Activated CD4-positive, alpha-beta memory T cell treated with anti-CD3 and anti-CD28 coated beads, Interleukin-2, amount 10 ng/mL, durations not matched to agents 7 days and 5 days (primary cell): ENCODE data around the gene ZNF555. TPM values are rescaled to one million over a fixed set of nuclear protein-coding genes. Genes with fewer than 3 reads are reported as not detected.
A peak's percentile ranks its signal among the peaks of the same experiment; 100 is the strongest.

Experiments
- CTCF ChIA-PET: fragments of 350-600 bp; sonication (Branson Sonifier 250); formaldehyde crosslinking; loops from one replicate; lab custom pipeline; 2021; ENCODE audit warnings: antibody characterized with exemption, inconsistent platforms; lab: Charles Lee
- POLR2A ChIA-PET: fragments of 350-600 bp; sonication (Branson Sonifier 250); formaldehyde crosslinking; loops from one replicate; lab custom pipeline; 2021; ENCODE audit warnings: antibody characterized with exemption; lab: Charles Lee
- DNase-seq: peaks from one replicate; pipeline ENCODE4 v3.0.0-alpha.2; 2020
- H3K27ac Mint-ChIP-seq: one replicate; pipeline ENCODE4 v1.8.0; 2021; ENCODE audit warnings: mild to moderate bottlenecking, mixed read lengths
- H3K27me3 Mint-ChIP-seq: one replicate; pipeline ENCODE4 v1.8.0; 2021; ENCODE audit warnings: mixed read lengths
- H3K36me3 Mint-ChIP-seq: one replicate; pipeline ENCODE4 v1.8.0; 2021; ENCODE audit warnings: low read depth, mixed read lengths
- H3K4me1 Mint-ChIP-seq: one replicate; pipeline ENCODE4 v1.8.0; 2021; ENCODE audit warnings: mixed read lengths
- H3K4me3 Mint-ChIP-seq: one replicate; pipeline ENCODE4 v1.8.0; 2021; ENCODE audit warnings: mild to moderate bottlenecking, mixed read lengths
- H3K9me3 Mint-ChIP-seq: one replicate; pipeline ENCODE4 v1.8.0; 2021; ENCODE audit warnings: mixed read lengths
- total RNA-seq, 2 experiments: library from RNA; stranded (reverse); gene quantifications; one replicate each; pipeline ENCODE4 v1.2.3, GENCODE V29; 2021

Gene ZNF555
- total RNA-seq, 2 experiments from 2014 or later: 2.7 to 2.9 TPM

DNA sequence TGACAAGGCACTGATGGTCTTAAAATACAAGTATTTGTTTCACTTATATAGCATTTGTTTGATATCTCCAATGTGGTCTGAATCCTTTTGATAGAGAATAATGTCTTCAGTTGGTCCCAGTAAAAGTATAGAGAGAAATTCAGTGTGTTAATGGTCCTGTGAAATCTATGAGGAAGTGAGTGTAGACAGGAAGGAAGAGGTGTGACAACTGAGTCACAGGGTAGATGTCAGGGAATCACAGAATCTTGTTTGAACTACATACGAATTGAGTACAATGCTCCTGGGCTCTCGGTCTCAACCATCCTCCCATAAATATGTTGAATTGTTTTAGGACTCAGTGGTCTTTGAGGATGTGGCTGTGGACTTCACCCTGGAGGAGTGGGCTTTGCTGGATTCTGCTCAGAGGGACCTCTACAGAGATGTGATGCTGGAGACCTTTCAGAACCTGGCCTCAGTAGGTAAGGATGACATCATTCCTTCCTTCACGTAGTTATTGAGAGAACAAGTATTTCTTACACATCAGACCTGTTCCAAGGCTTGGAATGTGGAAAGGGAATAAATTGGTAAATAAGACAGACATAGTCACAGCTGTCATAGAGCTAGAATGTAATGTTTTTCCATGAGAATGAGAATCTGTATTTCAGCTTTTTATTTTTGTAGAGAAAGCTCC lies 9.1 kb downstream of the ZNF555 start:
- Mint-ChIP-seq H3K27ac (peak overlapping the region; percentile 2), H3K4me3 (no peak overlapping the region)
- CTCF ChIA-PET: interaction anchor here (0.6 to 2.0 kb wide), 4 partner anchors 9 to 270 kb away, joined by 3 to 5 read pairs (median 4); partner anchors contain the start of genes ZNF554 and ZNF555

DNA sequence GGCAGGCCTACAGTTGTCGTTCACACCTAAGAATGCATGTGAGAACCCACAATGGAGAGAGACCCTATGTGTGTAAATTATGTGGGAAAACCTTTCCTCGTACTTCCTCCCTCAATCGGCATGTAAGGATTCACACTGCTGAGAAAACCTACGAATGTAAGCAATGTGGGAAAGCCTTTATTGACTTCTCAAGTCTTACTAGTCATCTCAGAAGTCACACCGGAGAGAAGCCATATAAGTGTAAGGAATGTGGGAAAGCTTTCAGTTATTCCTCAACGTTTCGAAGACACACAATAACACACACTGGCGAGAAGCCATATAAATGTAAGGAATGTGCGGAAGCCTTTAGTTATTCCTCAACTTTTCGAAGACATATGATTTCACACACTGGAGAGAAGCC lies 11.3 kb downstream of the ZNF555 start:
- Mint-ChIP-seq H3K27ac (no peak overlapping the region), H3K27me3 (no peaks in the 10 kb centered on the region), H3K9me3 (peaks cover 56% of the 10 kb centered on the region), H3K4me1 (peaks cover 13% of the 10 kb centered on the region), H3K36me3 (peaks cover 58% of the 10 kb centered on the region), H3K4me3 (no peak overlapping the region)
- no peak for DNase-seq
- ChIA-PET POLR2A (no interaction called here), CTCF (no interaction called here)

More for the DNA sequence above, 9.1 kb downstream of the ZNF555 start:
- Mint-ChIP-seq H3K9me3 (peaks cover 65% of the 10 kb centered on the region), H3K4me1 (peaks cover 8% of the 10 kb centered on the region), H3K36me3 (peaks cover 61% of the 10 kb centered on the region), H3K27me3 (no peaks in the 10 kb centered on the region)
- POLR2A ChIA-PET: interaction anchor here (1.4 kb wide), 1 partner anchor 9 kb away, joined by 5 read pairs; the partner anchor contains the start of gene ZNF555
- DNase-seq: no peak

DNA sequence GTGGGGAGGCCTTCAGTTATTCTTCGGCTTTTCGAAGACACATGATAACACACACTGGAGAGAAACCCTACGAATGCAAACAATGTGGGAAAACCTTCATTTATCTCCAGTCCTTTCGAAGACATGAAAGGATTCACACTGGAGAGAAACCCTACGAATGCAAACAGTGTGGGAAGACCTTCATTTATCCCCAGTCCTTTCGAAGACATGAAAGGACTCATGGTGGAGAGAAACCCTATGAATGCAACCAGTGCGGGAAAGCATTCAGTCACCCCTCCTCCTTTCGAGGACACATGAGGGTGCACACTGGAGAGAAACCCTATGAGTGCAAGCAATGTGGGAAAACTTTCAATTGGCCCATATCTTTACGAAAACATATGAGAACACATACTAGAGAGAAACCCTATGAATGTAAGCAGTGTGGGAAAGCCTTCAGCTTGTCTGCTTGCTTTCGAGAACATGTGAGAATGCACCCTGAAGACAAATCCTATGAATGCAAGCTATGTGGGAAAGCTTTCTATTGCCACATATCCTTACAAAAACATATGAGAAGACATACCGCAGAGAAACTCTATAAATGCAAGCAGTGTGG lies 11.8 kb downstream of the ZNF555 start:
- H3K36me3 Mint-ChIP-seq: peaks cover 57% of the 10 kb centered on the region

DNA sequence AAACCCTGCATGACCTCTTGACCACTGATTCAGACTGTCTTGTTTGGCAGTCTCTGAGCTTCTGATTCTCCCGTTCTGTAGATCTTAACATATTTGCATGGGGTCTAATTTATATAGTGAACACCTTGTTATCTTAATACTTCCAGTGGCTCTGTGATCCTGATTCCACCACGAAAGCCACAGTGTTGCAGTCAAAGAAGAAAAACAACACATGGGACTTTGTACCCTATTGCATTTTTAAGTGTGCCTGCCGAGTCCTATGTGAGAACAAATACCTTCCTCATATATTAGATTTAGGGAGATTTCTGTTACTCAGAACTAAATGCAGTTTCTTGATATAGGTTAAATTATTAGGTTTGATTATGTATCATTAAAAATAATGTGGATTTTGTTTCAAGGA lies 13.6 kb downstream of the ZNF555 start:
- H3K27ac Mint-ChIP-seq: no peak overlapping the region
- H3K36me3 Mint-ChIP-seq: peaks cover 54% of the 10 kb centered on the region
- H3K9me3 Mint-ChIP-seq: peaks cover 65% of the 10 kb centered on the region
- no peak for DNase-seq
- H3K4me3 Mint-ChIP-seq: no peak overlapping the region
- no peaks in the 10 kb centered on the region for H3K27me3 Mint-ChIP-seq
- H3K4me1 Mint-ChIP-seq: peaks cover 13% of the 10 kb centered on the region
- ChIA-PET CTCF (no interaction called here), POLR2A (no interaction called here)

More for the DNA sequence above, 11.8 kb downstream of the ZNF555 start:
- H3K27me3 Mint-ChIP-seq: no peaks in the 10 kb centered on the region
- DNase-seq: no peak
- ChIA-PET POLR2A (no interaction called here), CTCF (interaction anchor here (1.0 kb wide), 1 partner anchor 34 kb away, joined by 3 read pairs; no protein-coding TSS in a partner anchor)
- H3K27ac Mint-ChIP-seq: no peak overlapping the region
- peaks cover 13% of the 10 kb centered on the region for H3K4me1 Mint-ChIP-seq
- H3K4me3 Mint-ChIP-seq: no peak overlapping the region
- H3K9me3 Mint-ChIP-seq: peaks cover 57% of the 10 kb centered on the region

- DNase-seq: no peak
- Mint-ChIP-seq H3K9me3 (peaks cover 57% of the 10 kb centered on the region), H3K27ac (no peak overlapping the region), H3K36me3 (peaks cover 39% of the 10 kb centered on the region), H3K4me3 (no peak overlapping the region), H3K4me1 (peaks cover 5% of the 10 kb centered on the region), H3K27me3 (no peaks in the 10 kb centered on the region)
- ChIA-PET CTCF (no interaction called here), POLR2A (no interaction called here)
These were observed 15.3 kb downstream of the ZNF555 start for GRCh38 chr19:2856457-2857050.

DNA sequence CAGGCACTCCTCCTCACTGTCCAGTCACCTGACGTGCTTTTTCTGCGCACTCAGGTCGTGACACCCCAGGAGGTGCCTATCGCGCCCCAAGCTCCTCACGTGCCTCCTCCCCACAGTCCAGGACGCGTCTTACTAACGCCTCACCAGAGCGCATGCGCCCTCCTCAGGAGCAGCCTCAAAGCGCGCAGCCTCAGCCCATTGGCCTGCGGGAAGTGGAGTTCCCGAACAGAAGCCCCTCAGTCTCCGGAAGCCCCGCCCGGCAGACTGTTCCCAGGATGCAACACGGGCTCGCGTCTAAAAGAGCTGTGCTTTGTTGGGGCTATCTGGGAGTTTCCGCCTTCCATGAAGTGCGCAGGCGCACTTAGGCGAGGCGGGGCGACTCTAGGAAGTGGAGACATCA lies 17.6 kb downstream of the ZNF555 start:
- POLR2A ChIA-PET: no interaction called here
- Mint-ChIP-seq H3K27me3 (no peaks in the 10 kb centered on the region), H3K4me1 (peaks cover 5% of the 10 kb centered on the region), H3K36me3 (peaks cover 16% of the 10 kb centered on the region), H3K4me3 (no peak overlapping the region), H3K9me3 (peaks cover 44% of the 10 kb centered on the region), H3K27ac (no peak overlapping the region)
- no peak for DNase-seq
- CTCF ChIA-PET: no interaction called here

- H3K4me1 Mint-ChIP-seq: no peaks in the 10 kb centered on the region
- POLR2A ChIA-PET: interaction anchor here (0.6 kb wide), 1 partner anchor 15 kb away, joined by 3 read pairs; no protein-coding TSS in a partner anchor
- peaks cover 2% of the 10 kb centered on the region for H3K36me3 Mint-ChIP-seq
- H3K4me3 Mint-ChIP-seq: no peak overlapping the region
- CTCF ChIA-PET: interaction anchor here (0.7 kb wide), 1 partner anchor 153 kb away, joined by 3 read pairs; no protein-coding TSS in a partner anchor
- no peak overlapping the region for H3K27ac Mint-ChIP-seq
- peaks cover 28% of the 10 kb centered on the region for H3K9me3 Mint-ChIP-seq
- no peaks in the 10 kb centered on the region for H3K27me3 Mint-ChIP-seq
- no peak for DNase-seq
These were observed 22.5 kb downstream of the ZNF555 start for GRCh38 chr19:2863816-2864215.

GRCh38 chr19:2865334-2866100 lies 24.2 kb downstream of the ZNF555 start:
- Mint-ChIP-seq H3K36me3 (peaks cover 2% of the 10 kb centered on the region), H3K9me3 (peaks cover 22% of the 10 kb centered on the region), H3K27ac (no peak overlapping the region), H3K27me3 (no peaks in the 10 kb centered on the region), H3K4me1 (no peaks in the 10 kb centered on the region), H3K4me3 (no peak overlapping the region)
- no peak for DNase-seq
- ChIA-PET POLR2A (no interaction called here), CTCF (no interaction called here)

DNA sequence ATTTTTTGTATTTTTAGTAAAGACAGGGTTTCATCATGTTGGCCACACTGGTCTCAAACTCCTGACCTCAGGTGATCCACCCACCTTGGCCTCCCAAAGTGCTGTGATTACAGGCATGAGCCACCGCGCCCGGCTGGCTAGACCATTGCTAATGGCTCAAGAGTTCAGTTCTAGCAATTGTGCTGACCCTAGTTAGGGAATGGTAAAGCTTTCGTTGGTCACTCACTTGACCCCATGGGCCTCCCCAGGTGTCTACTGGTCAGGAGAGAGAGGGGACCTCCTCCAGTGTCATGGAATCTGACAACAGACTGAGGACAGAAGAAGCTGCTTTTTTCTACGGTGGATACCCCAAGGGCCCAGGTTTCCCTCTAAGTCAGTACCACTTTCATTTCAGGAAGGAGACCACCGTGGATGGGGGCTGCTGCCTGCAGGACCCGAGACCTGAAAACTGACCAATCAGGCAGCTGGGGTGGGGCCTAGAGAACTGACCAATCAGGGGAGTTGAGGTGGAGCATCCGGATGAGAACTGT lies 25.3 kb downstream of the ZNF555 start:
- peaks cover 2% of the 10 kb centered on the region for H3K36me3 Mint-ChIP-seq
- H3K27me3 Mint-ChIP-seq: no peaks in the 10 kb centered on the region
- no peak for DNase-seq
- CTCF ChIA-PET: no interaction called here
- no peak overlapping the region for H3K27ac Mint-ChIP-seq
- POLR2A ChIA-PET: no interaction called here
- H3K4me3 Mint-ChIP-seq: no peak overlapping the region
- H3K9me3 Mint-ChIP-seq: peaks cover 24% of the 10 kb centered on the region
- no peaks in the 10 kb centered on the region for H3K4me1 Mint-ChIP-seq

- no peak within 1 kb of the TSS for H3K27ac Mint-ChIP-seq
- POLR2A ChIA-PET: no interaction called here
- H3K36me3 Mint-ChIP-seq: peaks cover 2% of the 10 kb centered on the region
These were observed 26.0 kb downstream of the ZNF555 start, which contains the start of gene ZNF556 for GRCh38 chr19:2867025-2867991. Gene ZNF556 (plus strand): TSS chr19:2867335. CDS start chr19:2867422, 87 bp downstream.

GRCh38 chr19:2869618-2870017 lies 28.3 kb downstream of the ZNF555 start:
- Mint-ChIP-seq H3K36me3 (peaks cover 2% of the 10 kb centered on the region), H3K27me3 (no peaks in the 10 kb centered on the region), H3K27ac (no peak overlapping the region), H3K4me3 (no peak overlapping the region), H3K4me1 (no peaks in the 10 kb centered on the region), H3K9me3 (peaks cover 15% of the 10 kb centered on the region)
- ChIA-PET CTCF (interaction anchor here (1.6 kb wide), 1 partner anchor 222 kb away, joined by 4 read pairs; no protein-coding TSS in a partner anchor), POLR2A (no interaction called here)
- DNase-seq: no peak

More at GRCh38 chr19:2867025-2867991, 26.0 kb downstream of the ZNF555 start, which contains the start of gene ZNF556:
- Mint-ChIP-seq H3K27me3 (no peaks in the 10 kb centered on the region), H3K9me3 (peaks cover 22% of the 10 kb centered on the region), H3K4me3 (no peak within 1 kb of the TSS), H3K4me1 (no peaks in the 10 kb centered on the region)
- CTCF ChIA-PET: no interaction called here
- DNase-seq: no peak
